Right atrium auricular region (tissue), 2 donors: Measurements from ENCODE around the gene ZBP1. TPM values are rescaled to one million over a fixed set of nuclear protein-coding genes. Genes with fewer than 3 reads are reported as not detected.

ENCODE experiments used
- DNase-seq: peaks from one replicate; pipeline ENCODE4 v3.0.0-alpha.2; 2019; ENCODE audit warnings: low spot score
- H3K27ac ChIP-seq, 2 donors: fragments of 200-600 bp; sonication (generic); 1 replicate in 1 of 2; 2 replicates in 1 of 2; pipeline ENCODE4 v1.5.1; 2016 to 2019
- H3K27me3 ChIP-seq, 2 donors: fragments of 200-600 bp; sonication (generic); one replicate each; pipeline versions ENCODE4 v1.5.1 to v1.6.0; 2017 to 2019
- H3K36me3 ChIP-seq: fragments of 200-600 bp; sonication (generic); one replicate; pipeline ENCODE4 v1.5.1; 2016
- H3K4me1 ChIP-seq, 2 donors: fragments of 200-600 bp; sonication (generic); one replicate each; pipeline versions ENCODE4 v1.5.1 to v1.6.0; 2017 to 2019
- H3K4me3 ChIP-seq, 2 donors: fragments of 200-600 bp; sonication (generic); 1 replicate in 1 of 2; 2 replicates in 1 of 2; pipeline ENCODE4 v1.5.1; 2017 to 2019; ENCODE audit warnings: mild to moderate bottlenecking in 1 of 2, moderate library complexity in 1 of 2
- H3K9me3 ChIP-seq, 2 donors: fragments of 200-600 bp; sonication (generic); one replicate each; pipeline ENCODE4 v1.5.1; 2019
- total RNA-seq, 2 donors: library from RNA; depleted of rRNA; stranded (reverse); fragments of >200 nt; gene quantifications; one replicate each; pipeline ENCODE4 v1.1.0, GENCODE V29; 2016
- TF ChIP-seq, protein P1 (sequence below), 2 donors: fragments of 200-600 bp; sonication (generic); IDR thresholded peaks; one replicate each; pipeline ENCODE4 v1.5.1; 2019; ENCODE audit warnings: antibody characterized with exemption in 2 of 2

Gene ZBP1
- total RNA-seq, 2 donors from 2014 or later, result not detected

DNA sequence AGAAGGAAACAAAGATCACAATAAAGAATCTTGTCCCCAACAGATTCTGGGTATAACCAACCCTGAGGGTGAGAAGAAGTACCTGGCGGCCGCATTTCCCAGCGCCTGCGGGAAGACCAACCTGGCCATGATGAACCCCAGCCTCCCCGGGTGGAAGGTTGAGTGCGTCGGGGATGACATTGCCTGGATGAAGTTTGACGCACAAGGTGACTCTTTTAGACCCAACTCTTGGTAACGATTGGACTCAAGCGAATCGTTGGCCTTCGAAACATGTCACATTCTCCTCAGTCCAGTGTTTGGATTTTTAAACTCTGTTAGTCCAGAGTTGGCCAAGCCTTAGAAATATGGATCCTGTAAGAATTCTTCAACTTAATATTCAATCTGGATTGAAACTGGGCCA, 56.7 kb downstream of the ZBP1 start:
- no peaks in the 10 kb centered on the region for H3K27me3 ChIP-seq
- TF ChIP-seq, protein P1, sequence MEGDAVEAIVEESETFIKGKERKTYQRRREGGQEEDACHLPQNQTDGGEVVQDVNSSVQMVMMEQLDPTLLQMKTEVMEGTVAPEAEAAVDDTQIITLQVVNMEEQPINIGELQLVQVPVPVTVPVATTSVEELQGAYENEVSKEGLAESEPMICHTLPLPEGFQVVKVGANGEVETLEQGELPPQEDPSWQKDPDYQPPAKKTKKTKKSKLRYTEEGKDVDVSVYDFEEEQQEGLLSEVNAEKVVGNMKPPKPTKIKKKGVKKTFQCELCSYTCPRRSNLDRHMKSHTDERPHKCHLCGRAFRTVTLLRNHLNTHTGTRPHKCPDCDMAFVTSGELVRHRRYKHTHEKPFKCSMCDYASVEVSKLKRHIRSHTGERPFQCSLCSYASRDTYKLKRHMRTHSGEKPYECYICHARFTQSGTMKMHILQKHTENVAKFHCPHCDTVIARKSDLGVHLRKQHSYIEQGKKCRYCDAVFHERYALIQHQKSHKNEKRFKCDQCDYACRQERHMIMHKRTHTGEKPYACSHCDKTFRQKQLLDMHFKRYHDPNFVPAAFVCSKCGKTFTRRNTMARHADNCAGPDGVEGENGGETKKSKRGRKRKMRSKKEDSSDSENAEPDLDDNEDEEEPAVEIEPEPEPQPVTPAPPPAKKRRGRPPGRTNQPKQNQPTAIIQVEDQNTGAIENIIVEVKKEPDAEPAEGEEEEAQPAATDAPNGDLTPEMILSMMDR (IDR thresholded peaks at IDR 0.05), result no peak
- H3K4me3 ChIP-seq, result no peak overlapping the region
- DNase-seq, result no peak
- no peaks in the 10 kb centered on the region for H3K36me3 ChIP-seq
- H3K9me3 ChIP-seq, result no peaks in the 10 kb centered on the region
- H3K4me1 ChIP-seq, result no peaks in the 10 kb centered on the region
- H3K27ac ChIP-seq, result no peak overlapping the region

- no peak overlapping the region for H3K27ac ChIP-seq
- no peak for DNase-seq
- H3K36me3 ChIP-seq, result no peaks in the 10 kb centered on the region
- no peak overlapping the region for H3K4me3 ChIP-seq
- no peaks in the 10 kb centered on the region for H3K9me3 ChIP-seq
- no peaks in the 10 kb centered on the region for H3K27me3 ChIP-seq
- no peaks in the 10 kb centered on the region for H3K4me1 ChIP-seq
- TF ChIP-seq, protein P1 (IDR thresholded peaks at IDR 0.05), result no peak
Observed at GRCh38 chr20:57562541-57563465, 57.4 kb downstream of the ZBP1 start.

- TF ChIP-seq, protein P1 (IDR thresholded peaks at IDR 0.05), result no peak
- DNase-seq, result no peak
- Histone ChIP-seq H3K9me3 (no peaks in the 10 kb centered on the region), H3K27ac (no peak overlapping the region), H3K27me3 (no peaks in the 10 kb centered on the region), H3K4me1 (no peaks in the 10 kb centered on the region), H3K4me3 (no peak overlapping the region), H3K36me3 (no peaks in the 10 kb centered on the region)
Observed at GRCh38 chr20:57561356-57562279, 58.6 kb downstream of the ZBP1 start.

DNA sequence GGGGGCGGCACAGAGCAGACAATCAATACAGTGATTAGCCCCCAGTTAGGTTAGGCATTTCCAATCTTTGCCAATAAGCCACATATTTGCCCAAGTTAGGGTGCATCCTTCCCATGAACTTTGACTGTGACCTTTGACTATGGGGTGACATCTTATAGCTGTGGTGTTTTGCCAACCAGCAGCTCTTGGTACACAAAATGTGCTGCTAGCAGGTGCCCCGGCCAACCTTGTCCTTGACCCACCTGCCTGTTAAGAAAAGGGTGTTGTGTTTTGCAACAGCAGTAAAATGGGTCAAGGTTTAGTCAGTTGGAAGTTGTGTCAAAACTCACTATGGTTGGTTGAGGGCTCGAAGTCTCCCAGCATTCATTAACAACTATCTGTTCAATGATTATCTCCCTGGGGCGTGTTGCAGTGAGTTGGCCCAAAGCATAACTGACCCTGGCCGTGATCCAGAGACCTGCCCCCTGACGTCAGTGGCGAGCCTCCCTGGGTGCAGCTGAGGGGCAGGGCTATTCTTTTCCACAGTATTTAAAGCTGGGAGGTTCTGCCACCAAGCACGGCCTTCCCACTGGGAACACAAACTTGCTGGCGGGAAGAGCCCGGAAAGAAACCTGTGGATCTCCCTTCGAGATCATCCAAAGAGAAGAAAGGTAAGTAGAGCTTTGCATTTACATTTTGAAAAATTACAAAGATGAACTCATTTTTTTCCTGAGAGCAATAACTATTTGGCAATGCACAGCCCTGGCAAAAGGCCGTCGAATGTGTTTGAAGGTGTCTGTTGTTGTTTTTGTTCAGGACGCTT, 59.5 kb downstream of the ZBP1 start, which contains the start of gene PCK1:
TSS of gene PCK1 (plus strand) at position 557 of the 802 bp plus-strand sequence. CDS start 302 bp downstream, outside the sequence.
- Histone ChIP-seq H3K4me1 (no peaks in the 10 kb centered on the region), H3K27ac (no peak within 1 kb of the TSS), H3K9me3 (no peaks in the 10 kb centered on the region), H3K4me3 (no peak within 1 kb of the TSS), H3K27me3 (no peaks in the 10 kb centered on the region), H3K36me3 (no peaks in the 10 kb centered on the region)
- no peak for DNase-seq
- TF ChIP-seq, protein P1 (IDR thresholded peaks at IDR 0.05), result no peak
